HG03354 (cell line): ENCODE data around the gene LYAR.

Experiments
- ATAC-seq: cut with Tn5 transposase; IDR thresholded peaks from one replicate; pipeline ENCODE4 v1.9.1; 2021; ENCODE audit warnings: mild to moderate bottlenecking; ENCODE audit not compliant: unreplicated experiment, poor library complexity, severe bottlenecking

The LYAR gene

GRCh38 chr4:4226606-4227438, 63.1 kb downstream of the LYAR start, which contains the start of gene OTOP1:
OTOP1 (minus strand) TSS chr4:4226929; CDS start chr4:4226864, 65 bp downstream.
- no peak for ATAC-seq

GRCh38 chr4:4225915-4226605, 63.9 kb downstream of the LYAR start:
- ATAC-seq: no peak
